Esophagus squamous epithelium (tissue), 4 donors: ENCODE measurements around the gene CHD6.

ENCODE experiments used
- CTCF ChIP-seq, 6 experiments: fragments of 450-650 bp in 4 of 6; fragments of 200-600 bp in 2 of 6; sonication (generic) in 2 of 6; IDR thresholded peaks; one replicate each; pipeline ENCODE4 v1.5.1; 2016 to 2019; ENCODE audit warnings: antibody characterized with exemption in 6 of 6, mild to moderate bottlenecking in 4 of 6, moderate library complexity in 4 of 6
- POLR2A ChIP-seq, 4 donors: fragments of 450-650 bp; IDR thresholded peaks; one replicate each; pipeline ENCODE4 v1.6.1; 2017; ENCODE audit warnings: antibody characterized with exemption in 4 of 4, mild to moderate bottlenecking in 4 of 4, moderate library complexity in 3 of 4

- TF ChIP-seq CTCF (IDR thresholded peaks at IDR 0.05) (no peak), POLR2A (IDR thresholded peaks at IDR 0.05) (no peak)
Observed at GRCh38 chr20:41621971-41622370, 3.8 kb upstream of the CHD6 start.
